Measurements from ENCODE around the gene METTL2B.
A peak's percentile ranks its signal among the peaks of the same experiment; 100 is the strongest.
"Not testable (repeated sequence)": the region's sequence is repeated elsewhere in the genome, so short reads cannot be mapped to it uniquely, and the experiment has no call there.

Gene METTL2B

DNA sequence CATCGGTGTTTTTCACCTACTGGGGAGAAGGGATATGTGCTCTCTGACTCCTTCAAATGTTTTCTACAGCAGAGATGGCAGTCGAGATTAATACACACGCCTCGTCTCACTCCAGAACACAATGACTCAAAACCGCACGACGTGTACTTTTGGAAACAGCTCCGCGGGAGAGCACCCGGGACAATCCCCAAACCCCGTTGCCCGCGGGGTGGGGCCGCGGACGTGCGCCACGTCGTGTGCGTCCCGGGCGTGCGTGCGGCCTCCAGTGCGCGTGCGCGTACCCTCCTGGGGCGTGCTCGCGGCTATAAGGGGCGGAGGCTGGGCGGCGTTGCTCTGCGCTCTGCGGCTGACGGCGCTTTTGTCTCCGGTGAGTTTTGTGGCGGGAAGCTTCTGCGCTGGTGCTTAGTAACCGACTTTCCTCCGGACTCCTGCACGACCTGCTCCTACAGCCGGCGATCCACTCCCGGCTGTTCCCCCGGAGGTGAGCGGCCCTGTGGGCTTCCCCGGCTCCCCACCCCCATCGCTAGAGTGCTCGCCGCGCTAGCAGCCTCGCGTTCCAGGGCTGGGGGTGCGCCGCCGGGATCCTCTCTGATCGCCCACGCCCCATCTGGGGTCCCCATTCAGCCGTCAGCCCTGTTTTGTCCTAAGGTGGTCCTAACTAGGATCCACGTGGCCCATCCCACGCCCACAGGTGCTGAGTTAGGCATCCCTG, 20.8 kb upstream of the METTL2B start, which contains the start of gene HILPDA:
TSS of gene HILPDA (plus strand) at position 336 of the 712 bp plus-strand sequence. CDS start 1,391 bp downstream, outside the sequence.
- DNase-seq (ENCODE audit: low spot score): peak; percentile 85

- DNase-seq (ENCODE audit: low spot score): no peak
These were observed 20.3 kb upstream of the METTL2B start for GRCh38 chr7:128456255-128456725.

- not testable (repeated sequence) for DNase-seq (ENCODE audit: low spot score)
These were observed 19.2 kb upstream of the METTL2B start for GRCh38 chr7:128457385-128457784.

DNA sequence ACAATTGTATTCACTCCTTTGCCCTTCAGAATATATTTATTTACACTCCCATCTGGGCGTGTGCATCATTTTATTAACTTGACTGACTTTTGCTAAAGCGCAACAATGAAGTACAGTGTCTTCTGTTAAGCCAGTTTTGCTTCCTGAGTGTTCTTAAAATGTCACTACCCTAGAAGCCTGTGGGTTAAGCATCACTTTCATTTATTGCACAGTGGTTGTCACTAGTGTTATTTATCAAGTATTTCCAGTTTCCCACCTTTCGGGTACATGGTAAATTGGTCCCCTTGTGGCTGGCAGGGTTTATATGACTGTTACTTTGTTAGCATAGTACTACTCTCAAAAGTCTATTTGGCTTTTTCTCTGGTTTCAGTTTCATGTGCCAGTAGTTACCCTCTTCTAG, 17.6 kb upstream of the METTL2B start:
- no peak for DNase-seq (ENCODE audit: low spot score)

DNA sequence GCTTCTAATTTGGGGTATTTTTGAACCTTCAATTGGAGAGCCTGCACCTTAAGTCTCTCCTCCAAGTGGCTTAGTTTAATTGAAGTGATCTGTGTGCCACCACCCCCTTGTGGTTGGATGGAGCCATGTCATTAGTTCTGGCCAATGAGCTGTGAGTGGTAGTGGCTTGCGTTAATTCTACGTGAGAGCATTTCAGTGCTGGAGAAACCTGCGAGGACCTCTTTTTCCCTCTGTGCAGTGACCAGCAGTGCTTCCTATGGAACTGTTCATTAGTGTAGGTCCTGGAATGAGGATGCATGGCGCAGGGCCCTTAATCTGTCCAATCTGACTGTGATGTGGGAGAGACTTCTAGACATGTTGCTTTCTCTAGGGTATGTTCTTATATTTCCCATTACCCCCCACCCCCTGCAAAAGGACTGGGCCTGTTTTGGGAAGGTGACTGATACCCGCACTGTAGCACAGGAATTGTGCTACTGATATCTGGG, 17.1 kb upstream of the METTL2B start:
- DNase-seq (ENCODE audit: low spot score): peak; percentile 70

DNA sequence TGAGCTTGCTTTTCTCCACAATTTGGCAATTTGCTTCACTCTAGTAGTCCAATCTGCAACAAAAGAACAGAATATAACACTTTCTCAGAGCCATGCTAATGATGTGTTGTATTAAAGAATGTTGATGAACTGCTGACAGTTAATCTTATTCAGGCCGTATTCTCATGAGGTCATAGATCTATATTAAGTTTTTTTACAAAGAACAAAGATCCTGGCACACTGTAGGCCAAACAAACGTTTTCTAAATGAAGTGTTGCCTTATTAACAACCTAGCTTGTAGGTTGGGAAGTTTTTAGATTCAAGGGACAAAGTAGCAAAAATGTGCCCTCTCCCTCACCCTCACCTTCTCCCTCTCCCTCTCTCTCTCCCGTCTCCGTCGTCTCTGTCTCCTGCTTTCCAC, 14.1 kb upstream of the METTL2B start:
- DNase-seq (ENCODE audit: low spot score): no peak

DNA sequence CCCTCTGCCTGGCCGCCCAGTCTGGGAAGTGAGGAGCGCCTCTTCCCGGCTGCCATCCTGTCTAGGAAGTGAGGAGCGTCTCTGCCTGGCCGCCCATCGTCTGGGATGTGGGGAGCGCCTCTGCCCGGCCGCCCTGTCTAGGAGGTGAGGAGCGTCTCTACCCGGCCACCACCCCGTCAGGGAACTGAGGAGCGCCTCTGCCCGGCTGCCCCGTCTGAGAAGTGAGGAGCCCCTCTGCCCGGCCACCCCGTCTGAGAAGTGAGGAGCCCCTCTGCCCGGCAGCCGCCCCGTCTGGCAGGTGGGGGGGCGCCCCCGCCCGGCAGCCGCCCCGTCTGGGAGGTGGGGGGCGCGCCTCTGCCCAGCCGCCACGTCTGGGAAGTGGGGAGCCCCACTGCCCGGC, 13.2 kb upstream of the METTL2B start:
- not testable (repeated sequence) for DNase-seq (ENCODE audit: low spot score)

- not testable (repeated sequence) for DNase-seq (ENCODE audit: low spot score)
These were observed 12.6 kb upstream of the METTL2B start for GRCh38 chr7:128463933-128464332.

DNA sequence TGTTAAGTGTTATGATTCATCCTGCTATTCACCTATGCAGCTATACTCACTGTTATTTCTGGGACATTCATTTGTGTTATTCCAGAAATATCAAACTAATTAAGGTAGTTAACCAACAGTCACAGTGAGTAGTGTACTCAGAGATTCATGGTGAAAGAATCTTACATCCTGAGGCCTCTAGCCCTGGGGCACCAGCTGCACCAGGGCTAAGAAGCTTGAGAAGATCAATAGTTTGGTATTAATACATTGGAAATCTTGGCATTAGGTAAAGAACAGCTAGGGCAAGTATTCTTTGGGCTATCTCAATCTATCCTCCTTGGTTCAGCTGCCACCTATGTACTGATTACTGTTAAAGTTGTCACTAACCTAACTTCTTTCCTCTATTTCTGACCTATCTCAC, 9.7 kb upstream of the METTL2B start:
- DNase-seq (ENCODE audit: low spot score): not testable (repeated sequence)

GRCh38 chr7:128477336-128477690, 765 bp downstream of the METTL2B start:
- DNase-seq (ENCODE audit: low spot score): not testable (repeated sequence)

GRCh38 chr7:128479082-128479481, 2.5 kb downstream of the METTL2B start:
- not testable (repeated sequence) for DNase-seq (ENCODE audit: low spot score)

DNA sequence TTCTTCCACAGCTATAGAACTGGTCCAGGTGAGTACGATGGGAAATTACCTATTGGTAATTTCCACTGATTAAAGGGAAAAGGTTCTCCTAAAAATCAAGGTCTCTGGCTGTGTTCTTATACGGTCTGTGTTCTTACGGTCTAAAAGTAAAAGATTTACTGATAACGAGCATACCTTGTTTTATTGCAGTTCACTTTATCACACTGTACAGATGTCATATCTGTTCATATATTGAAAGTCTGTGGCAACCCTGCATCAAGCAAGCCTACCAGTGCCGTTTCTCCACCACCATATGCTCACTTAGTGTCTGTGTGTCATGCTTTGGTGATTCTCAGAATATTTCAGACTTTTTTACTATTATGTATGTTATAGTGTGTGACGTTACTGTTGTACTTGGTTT, 11.6 kb downstream of the METTL2B start:
- not testable (repeated sequence) for DNase-seq (ENCODE audit: low spot score)

DNA sequence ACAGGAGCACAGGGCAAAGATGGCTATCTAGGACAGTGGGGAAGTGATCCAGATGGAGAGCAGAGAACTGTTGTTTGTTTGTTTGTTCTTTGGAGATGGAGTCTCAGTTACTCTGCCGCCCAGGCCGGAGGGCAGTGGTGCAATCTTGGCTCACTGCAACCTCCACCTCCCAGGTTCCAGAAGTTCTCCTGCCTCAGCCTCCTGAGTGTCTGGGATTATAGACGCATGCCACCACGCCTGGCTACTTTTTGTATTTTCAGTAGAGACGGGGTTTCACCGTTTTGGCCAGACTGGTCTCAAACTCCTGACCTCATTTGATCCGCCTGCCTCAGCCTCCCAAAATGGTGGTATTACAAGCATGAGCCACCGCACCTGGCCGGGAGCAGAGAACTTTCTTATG, 20.9 kb downstream of the METTL2B start:
- no peak for DNase-seq (ENCODE audit: low spot score)

DNA sequence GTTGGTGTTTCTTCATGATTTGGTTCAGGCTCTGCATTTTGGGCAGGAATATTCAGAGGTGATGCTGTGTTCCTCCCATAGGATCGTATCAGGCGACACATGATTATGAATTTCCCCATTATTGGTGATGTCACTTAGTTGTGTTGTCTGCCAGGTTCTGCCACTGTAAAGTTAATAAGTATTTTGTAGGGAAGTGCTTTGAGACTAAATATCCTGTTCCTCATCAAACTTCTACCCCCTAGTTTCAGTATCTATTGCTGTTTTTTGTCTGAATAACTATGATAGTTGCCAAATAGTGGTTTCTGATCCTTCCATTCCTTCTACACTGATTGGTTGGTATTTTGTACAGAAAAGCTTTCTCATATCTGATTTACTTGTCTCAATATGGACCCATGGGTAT, 28.9 kb downstream of the METTL2B start:
- not testable (repeated sequence) for DNase-seq (ENCODE audit: low spot score)

- DNase-seq (ENCODE audit: low spot score): not testable (repeated sequence)
These were observed 30.3 kb downstream of the METTL2B start for GRCh38 chr7:128506819-128507218.

DNA sequence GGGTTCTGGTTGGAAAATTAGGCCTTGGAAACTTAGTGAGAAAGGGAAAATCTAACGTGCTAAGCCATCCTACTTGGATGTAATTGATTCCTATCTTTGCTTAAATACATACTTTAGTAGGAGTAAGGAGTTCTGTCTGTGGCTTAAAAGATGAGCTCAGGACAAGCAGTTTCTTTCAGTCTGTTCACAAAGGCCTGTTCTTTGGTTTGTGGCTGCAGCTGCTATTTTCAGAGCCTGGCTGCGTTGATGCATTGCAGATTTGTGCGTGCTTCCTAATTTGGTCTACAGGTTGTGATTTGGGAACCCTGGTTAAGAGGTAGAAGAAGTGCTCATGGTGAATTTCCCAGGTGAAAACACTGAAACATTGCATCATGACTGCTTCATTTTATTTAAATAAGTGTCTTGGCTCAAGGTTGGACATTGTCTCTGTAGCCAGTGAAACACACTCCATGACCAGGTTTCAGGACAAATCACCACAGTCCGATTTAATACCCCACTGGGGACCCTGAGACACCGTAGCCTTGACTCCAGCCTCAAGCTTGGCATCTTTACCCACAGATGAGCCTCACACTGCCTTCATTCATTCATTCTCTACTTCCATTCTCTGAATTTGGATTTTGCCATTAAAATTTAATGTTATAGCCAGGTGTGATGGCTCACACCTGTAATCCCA, 30.9 kb downstream of the METTL2B start:
- peak; percentile 45 for DNase-seq (ENCODE audit: low spot score)

- not testable (repeated sequence) for DNase-seq (ENCODE audit: low spot score)
These were observed 35.1 kb downstream of the METTL2B start for GRCh38 chr7:128511692-128512091.

GRCh38 chr7:128515232-128515631, 38.7 kb downstream of the METTL2B start:
- DNase-seq (ENCODE audit: low spot score): not testable (repeated sequence)

GRCh38 chr7:128517023-128517422, 40.5 kb downstream of the METTL2B start:
- not testable (repeated sequence) for DNase-seq (ENCODE audit: low spot score)

DNA sequence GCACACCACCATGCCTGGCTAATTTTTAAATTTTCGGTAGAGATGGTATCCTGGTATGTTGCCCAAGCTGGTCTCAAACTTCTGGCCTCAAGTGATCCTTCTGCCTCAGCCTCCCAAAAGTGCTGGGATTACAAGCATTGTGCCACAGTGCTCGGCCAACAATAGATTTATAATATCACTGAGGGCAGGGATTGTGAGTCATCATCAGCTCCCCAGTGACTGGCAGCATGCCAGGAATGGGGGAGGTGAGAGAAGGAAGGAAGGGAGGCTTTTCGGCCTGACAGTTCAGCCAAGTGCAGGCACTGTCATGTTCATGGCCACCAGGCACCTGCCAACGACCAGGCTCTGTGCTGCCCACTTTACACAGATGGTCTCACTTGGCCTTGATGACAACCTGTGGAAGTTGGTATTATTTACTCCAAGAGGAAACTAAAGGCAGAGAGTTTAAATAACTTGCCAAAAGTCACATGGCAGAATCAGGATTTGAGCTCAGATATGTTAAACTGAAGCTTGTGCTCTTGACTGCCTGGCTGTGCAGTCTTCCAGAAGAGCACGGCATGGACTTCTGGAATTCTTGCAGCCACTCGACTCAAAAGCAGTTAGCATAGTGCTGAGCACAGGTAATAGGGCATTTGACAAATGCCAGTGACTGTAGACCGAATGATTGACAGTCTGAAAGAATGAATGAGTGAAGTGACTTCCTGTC, 46.8 kb downstream of the METTL2B start:
- peak; percentile 41 for DNase-seq (ENCODE audit: low spot score)

- not testable (repeated sequence) for DNase-seq (ENCODE audit: low spot score)
These were observed 47.5 kb downstream of the METTL2B start for GRCh38 chr7:128523932-128524524.

DNA sequence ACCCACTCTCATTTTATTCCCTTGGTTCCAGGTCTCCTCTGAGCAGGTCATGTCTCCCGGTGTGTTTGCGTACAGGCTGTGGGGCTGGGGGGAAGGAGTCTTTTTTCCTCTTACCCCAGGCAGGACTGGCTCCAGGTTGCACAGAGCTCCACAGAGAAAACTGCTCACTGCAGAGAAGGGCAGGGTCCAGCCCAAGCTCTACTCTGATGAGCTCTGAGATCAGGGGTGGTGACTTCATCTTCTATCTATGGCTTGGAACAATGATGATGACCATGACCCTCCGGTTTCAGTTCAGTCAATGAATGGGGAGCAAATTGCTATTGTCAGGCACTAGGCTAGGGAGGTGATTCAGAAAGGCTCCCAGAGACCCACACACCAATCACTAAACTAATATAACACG, 49.0 kb downstream of the METTL2B start:
- not testable (repeated sequence) for DNase-seq (ENCODE audit: low spot score)

All from globus pallidus (tissue), 1 donor.